ENCODE data around the gene NRBF2. TPM values are rescaled to one million over a fixed set of nuclear protein-coding genes. Genes with fewer than 3 reads are reported as not detected.
A peak's percentile ranks its signal among the peaks of the same experiment; 100 is the strongest.

Gene NRBF2
- total and polyA plus RNA-seq, 9 of the 15 experiments (the other 6 are each of a cell fraction or from before 2014, with no cell fraction given): 20.8 to 52.1 (median 30.5) TPM

DNA sequence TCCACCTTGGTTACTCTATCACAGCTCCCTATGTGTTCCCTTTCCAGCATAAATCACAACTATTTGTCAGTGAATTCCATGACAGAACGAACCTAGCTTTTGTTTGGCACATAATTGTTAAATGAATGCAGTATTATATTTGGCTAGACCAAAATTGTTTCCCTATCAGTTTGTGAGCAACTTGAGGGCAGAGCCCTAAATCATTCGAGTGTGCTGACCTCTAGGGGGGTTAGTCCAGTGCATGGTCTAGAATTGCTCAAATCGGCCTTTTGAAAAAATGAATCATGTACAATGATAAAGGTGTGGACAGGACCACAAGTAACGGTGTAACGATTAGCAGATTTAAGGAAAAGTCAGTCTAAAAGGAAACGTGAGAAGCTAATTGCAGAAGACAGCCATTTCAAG is 475 bp upstream of the NRBF2 start:
- no TSS peak for BruUV-seq (replicated peaks)
- Histone ChIP-seq H3K27ac (ENCODE audit: extremely low read depth, low read depth, low read length) (peak overlapping the region; percentile 55), H3K4me1 (replicated peaks in 1 of 2; ENCODE audit: control insufficient read depth in 2 of 2, insufficient read depth in 2 of 2, low read length in 2 of 2) (peaks cover 8 to 9% of the 10 kb centered on the region in 2 experiments; a peak in 3 of 5 replicates), H3K27me3 (ENCODE audit: control insufficient read depth in 2 of 2, insufficient read depth in 2 of 2, low read length in 2 of 2) (no peaks in the 10 kb centered on the region), H3K36me3 (ENCODE audit: control insufficient read depth, insufficient read depth, low read length) (peaks cover under 1% of the 10 kb centered on the region; the same call in 1 of the 3 replicates), H3K9ac (ENCODE audit: insufficient read depth in 1 of 2, low read depth in 2 of 2, low read length in 2 of 2) (no peak overlapping the region), H2AFZ (ENCODE audit: low read depth, low read length) (peak overlapping the region; percentile 88), H3K9me1 (ENCODE audit: control insufficient read depth, insufficient read depth, low read length) (no peaks in the 10 kb centered on the region), H4K20me1 (replicated peaks; ENCODE audit: control insufficient read depth, insufficient read depth, low read length) (no peaks in the 10 kb centered on the region; the same call in 1 of the 2 replicates), H3K79me2 (ENCODE audit: control insufficient read depth, insufficient read depth, low read length) (peaks cover 45% of the 10 kb centered on the region), H3K9me3 (replicated peaks; ENCODE audit: control insufficient read depth, insufficient read depth, low read depth, low read length) (peaks cover 7% of the 10 kb centered on the region), H3K4me3 (no peak overlapping the region), H3K4me2 (ENCODE audit: insufficient read depth, low read length) (peak overlapping the region; percentile 93)
- DNase-seq (ENCODE audit: extremely low read depth in 1 of 4, low spot score in 3 of 4) (peak in 1 of 4 experiments; percentile 25), FAIRE-seq (peak; percentile 11), ATAC-seq (peak; percentile 1; the same call in 1 of the 3 replicates)
- ChIA-PET CTCF (ENCODE audit: low intra/inter-chr PET ratio) (interaction anchor here (0.6 kb wide), 1 partner anchor 100 kb away, joined by 3 read pairs; no protein-coding TSS in a partner anchor), POLR2A (interaction anchor here (0.6 to 5.2 kb wide), 10 partner anchors 9 to 1647 kb away, joined by 3 to 30 read pairs (median 4); no protein-coding TSS in a partner anchor)
- 48% methylated on average over 6 of the region's 6 CpGs for WGBS (ENCODE audit: insufficient coverage, low coverage, missing lambda C conversion rate)
- in situ Hi-C loops (cut with MboI) (no loop called here), intact Hi-C loops (cut with micrococcal nuclease) (no loop called here)
- TF ChIP-seq ZNF561 (CRISPR knock-in tag; conservative IDR thresholded peaks at IDR 0.05): no peak
- TF ChIP-seq, protein P1, sequence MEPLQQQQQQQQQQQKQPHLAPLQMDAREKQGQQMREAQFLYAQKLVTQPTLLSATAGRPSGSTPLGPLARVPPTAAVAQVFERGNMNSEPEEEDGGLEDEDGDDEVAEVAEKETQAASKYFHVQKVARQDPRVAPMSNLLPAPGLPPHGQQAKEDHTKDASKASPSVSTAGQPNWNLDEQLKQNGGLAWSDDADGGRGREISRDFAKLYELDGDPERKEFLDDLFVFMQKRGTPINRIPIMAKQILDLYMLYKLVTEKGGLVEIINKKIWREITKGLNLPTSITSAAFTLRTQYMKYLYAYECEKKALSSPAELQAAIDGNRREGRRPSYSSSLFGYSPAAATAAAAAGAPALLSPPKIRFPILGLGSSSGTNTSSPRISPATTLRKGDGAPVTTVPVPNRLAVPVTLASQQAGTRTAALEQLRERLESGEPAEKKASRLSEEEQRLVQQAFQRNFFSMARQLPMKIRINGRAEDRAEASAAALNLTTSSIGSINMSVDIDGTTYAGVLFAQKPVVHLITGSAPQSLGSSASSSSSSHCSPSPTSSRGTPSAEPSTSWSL (CRISPR knock-in tag; IDR thresholded peaks at IDR 0.05; ENCODE audit: borderline replicate concordance): no peak
- TF ChIP-seq ZNF354B (CRISPR knock-in tag; IDR thresholded peaks at IDR 0.05): no peak
- TF ChIP-seq CC2D1A (IDR thresholded peaks at IDR 0.05): peak; percentile 94
- peak; percentile 39; the same call in 1 of the 2 replicates for TF ChIP-seq BRD4 (IDR thresholded peaks at IDR 0.05)
- TF ChIP-seq, protein P2, sequence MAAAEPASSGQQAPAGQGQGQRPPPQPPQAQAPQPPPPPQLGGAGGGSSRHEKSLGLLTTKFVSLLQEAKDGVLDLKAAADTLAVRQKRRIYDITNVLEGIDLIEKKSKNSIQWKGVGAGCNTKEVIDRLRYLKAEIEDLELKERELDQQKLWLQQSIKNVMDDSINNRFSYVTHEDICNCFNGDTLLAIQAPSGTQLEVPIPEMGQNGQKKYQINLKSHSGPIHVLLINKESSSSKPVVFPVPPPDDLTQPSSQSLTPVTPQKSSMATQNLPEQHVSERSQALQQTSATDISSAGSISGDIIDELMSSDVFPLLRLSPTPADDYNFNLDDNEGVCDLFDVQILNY (CRISPR knock-in tag; IDR thresholded peaks at IDR 0.05): 0 out of 2 replicates have a peak, but pooled peaks have one; percentile 38
- TF ChIP-seq, protein P3, sequence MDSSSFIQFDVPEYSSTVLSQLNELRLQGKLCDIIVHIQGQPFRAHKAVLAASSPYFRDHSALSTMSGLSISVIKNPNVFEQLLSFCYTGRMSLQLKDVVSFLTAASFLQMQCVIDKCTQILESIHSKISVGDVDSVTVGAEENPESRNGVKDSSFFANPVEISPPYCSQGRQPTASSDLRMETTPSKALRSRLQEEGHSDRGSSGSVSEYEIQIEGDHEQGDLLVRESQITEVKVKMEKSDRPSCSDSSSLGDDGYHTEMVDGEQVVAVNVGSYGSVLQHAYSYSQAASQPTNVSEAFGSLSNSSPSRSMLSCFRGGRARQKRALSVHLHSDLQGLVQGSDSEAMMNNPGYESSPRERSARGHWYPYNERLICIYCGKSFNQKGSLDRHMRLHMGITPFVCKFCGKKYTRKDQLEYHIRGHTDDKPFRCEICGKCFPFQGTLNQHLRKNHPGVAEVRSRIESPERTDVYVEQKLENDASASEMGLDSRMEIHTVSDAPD (CRISPR knock-in tag; IDR thresholded peaks at IDR 0.05): no peak
- TF ChIP-seq, protein P4, sequence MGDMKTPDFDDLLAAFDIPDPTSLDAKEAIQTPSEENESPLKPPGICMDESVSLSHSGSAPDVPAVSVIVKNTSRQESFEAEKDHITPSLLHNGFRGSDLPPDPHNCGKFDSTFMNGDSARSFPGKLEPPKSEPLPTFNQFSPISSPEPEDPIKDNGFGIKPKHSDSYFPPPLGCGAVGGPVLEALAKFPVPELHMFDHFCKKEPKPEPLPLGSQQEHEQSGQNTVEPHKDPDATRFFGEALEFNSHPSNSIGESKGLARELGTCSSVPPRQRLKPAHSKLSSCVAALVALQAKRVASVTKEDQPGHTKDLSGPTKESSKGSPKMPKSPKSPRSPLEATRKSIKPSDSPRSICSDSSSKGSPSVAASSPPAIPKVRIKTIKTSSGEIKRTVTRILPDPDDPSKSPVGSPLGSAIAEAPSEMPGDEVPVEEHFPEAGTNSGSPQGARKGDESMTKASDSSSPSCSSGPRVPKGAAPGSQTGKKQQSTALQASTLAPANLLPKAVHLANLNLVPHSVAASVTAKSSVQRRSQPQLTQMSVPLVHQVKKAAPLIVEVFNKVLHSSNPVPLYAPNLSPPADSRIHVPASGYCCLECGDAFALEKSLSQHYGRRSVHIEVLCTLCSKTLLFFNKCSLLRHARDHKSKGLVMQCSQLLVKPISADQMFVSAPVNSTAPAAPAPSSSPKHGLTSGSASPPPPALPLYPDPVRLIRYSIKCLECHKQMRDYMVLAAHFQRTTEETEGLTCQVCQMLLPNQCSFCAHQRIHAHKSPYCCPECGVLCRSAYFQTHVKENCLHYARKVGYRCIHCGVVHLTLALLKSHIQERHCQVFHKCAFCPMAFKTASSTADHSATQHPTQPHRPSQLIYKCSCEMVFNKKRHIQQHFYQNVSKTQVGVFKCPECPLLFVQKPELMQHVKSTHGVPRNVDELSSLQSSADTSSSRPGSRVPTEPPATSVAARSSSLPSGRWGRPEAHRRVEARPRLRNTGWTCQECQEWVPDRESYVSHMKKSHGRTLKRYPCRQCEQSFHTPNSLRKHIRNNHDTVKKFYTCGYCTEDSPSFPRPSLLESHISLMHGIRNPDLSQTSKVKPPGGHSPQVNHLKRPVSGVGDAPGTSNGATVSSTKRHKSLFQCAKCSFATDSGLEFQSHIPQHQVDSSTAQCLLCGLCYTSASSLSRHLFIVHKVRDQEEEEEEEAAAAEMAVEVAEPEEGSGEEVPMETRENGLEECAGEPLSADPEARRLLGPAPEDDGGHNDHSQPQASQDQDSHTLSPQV (IDR thresholded peaks at IDR 0.05): peak; percentile 92
- no peak for TF ChIP-seq ZNF778 (CRISPR knock-in tag; IDR thresholded peaks at IDR 0.05)
- no peak for TF ChIP-seq ZNF764 (CRISPR knock-in tag; IDR thresholded peaks at IDR 0.05; ENCODE audit: low read depth)
